HepG2 (cell line): ENCODE measurements around the gene SERPINF2. TPM values are rescaled to one million over a fixed set of nuclear protein-coding genes. Genes with fewer than 3 reads are reported as not detected.

Experiments used
- ATAC-seq: fragments of 200-7000 bp; cut with Tn5 transposase; 3 replicates; pipeline ENCODE4 v1.9.1; 2020; ENCODE audit warnings: mild to moderate bottlenecking, moderate library complexity
- BruUV-seq: library from RNA; stranded (reverse); fragments of 400-500 nt; replicated peaks from 2 replicates; lab custom pipeline; 2021; lab: Mats Ljungman, UMichigan
- CTCF ChIA-PET: fragments of 300-600 bp; formaldehyde crosslinking; extraction: SDS; loops from one replicate; lab custom pipeline; 2021; ENCODE audit warnings: low total read pairs, inconsistent platforms, low intra/inter-chr PET ratio; lab: Yijun Ruan, JAX
- POLR2A ChIA-PET: fragments of 350-600 bp; sonication (Branson Sonifier 250); formaldehyde crosslinking; loops from one replicate; lab custom pipeline; 2020; ENCODE audit warnings: antibody characterized with exemption, inconsistent platforms; lab: Yijun Ruan, JAX
- DNase-seq: peaks from one replicate; pipeline ENCODE4 v3.0.0-alpha.2; 2015; ENCODE audit warnings: low spot score
- FAIRE-seq: peaks from 3 replicates; lab custom pipeline; 2011; peaks lifted over from hg19 to GRCh38; lab: Jason Lieb, UNC
- H2AFZ ChIP-seq: one replicate; pipeline ENCODE4 v1.6.1; 2011; ENCODE audit warnings: low read length, inconsistent platforms
- H3K27ac ChIP-seq: fragments of 300-600 bp; 3 replicates; pipeline ENCODE4 v1.8.0; 2011; ENCODE audit warnings: mixed run types, mild to moderate bottlenecking, mixed read lengths, low read length, inconsistent platforms; ENCODE audit not compliant: insufficient read depth; ENCODE audit errors: extremely low read length
- H3K27me3 ChIP-seq, 2 experiments: fragments of 200-600 bp in 1 of 2; 2 replicates in 1 of 2; 3 replicates in 1 of 2; pipeline versions ENCODE4 v1.6.0 to v1.8.0; 2011; ENCODE audit warnings: low read length in 2 of 2, mild to moderate bottlenecking in 2 of 2, moderate library complexity in 2 of 2, inconsistent platforms in 1 of 2; ENCODE audit not compliant: insufficient read depth in 2 of 2, control insufficient read depth in 1 of 2
- H3K36me3 ChIP-seq, 2 experiments: fragments of 200-600 bp in 1 of 2; replicated peaks in 1 of 2; 2 replicates in 1 of 2; 3 replicates in 1 of 2; pipeline versions ENCODE4 v1.5.1 to v1.8.0; 2011; ENCODE audit warnings: low read length in 2 of 2, inconsistent platforms in 1 of 2; ENCODE audit not compliant: insufficient read depth in 2 of 2, control insufficient read depth in 1 of 2
- H3K4me1 ChIP-seq: 2 replicates; pipeline ENCODE4 v1.5.1; 2012; ENCODE audit warnings: low read length, inconsistent platforms; ENCODE audit not compliant: insufficient read depth
- H3K4me2 ChIP-seq: 2 replicates; pipeline ENCODE4 v1.6.0; 2011; ENCODE audit warnings: low read depth, low read length, inconsistent platforms
- H3K4me3 ChIP-seq, 3 experiments: fragments of 200-600 bp in 1 of 3; sonication (generic), shearing (Covaris generic) in 1 of 3; replicated peaks in 1 of 3; 2 replicates each; pipeline ENCODE4 v1.5.1; 2011 to 2016; ENCODE audit warnings: low read length in 3 of 3, inconsistent platforms in 2 of 3, low read depth in 2 of 3, mild to moderate bottlenecking in 2 of 3, control low read depth in 1 of 3, mixed read lengths in 1 of 3; ENCODE audit not compliant: insufficient read depth in 1 of 3
- H3K79me2 ChIP-seq: one replicate; pipeline ENCODE4 v1.6.1; 2011; ENCODE audit warnings: low read length, inconsistent platforms; ENCODE audit not compliant: insufficient read depth
- H3K9ac ChIP-seq: 2 replicates; pipeline ENCODE4 v1.6.0; 2011; ENCODE audit warnings: mild to moderate bottlenecking, low read depth, low read length, inconsistent platforms; ENCODE audit not compliant: insufficient read depth
- H3K9me3 ChIP-seq: 2 replicates; pipeline ENCODE4 v1.5.1; 2012; ENCODE audit warnings: mild to moderate bottlenecking, low read length
- H4K20me1 ChIP-seq: 2 replicates; pipeline ENCODE4 v1.6.0; 2011; ENCODE audit warnings: inconsistent platforms, mild to moderate bottlenecking, low read length, moderate library complexity; ENCODE audit not compliant: insufficient read depth
- GABPB1 ChIP-seq: IDR thresholded peaks from 2 replicates; pipeline ENCODE4 v1.6.1; 2016; ENCODE audit warnings: mild to moderate bottlenecking, missing genetic modification reagents, moderate library complexity, missing compliant biosample characterization
- NR2F6 ChIP-seq, 2 experiments: IDR thresholded peaks; 2 replicates each; pipeline ENCODE4 v1.6.1; 2016; ENCODE audit warnings: antibody characterized with exemption in 1 of 2, mild to moderate bottlenecking in 1 of 2
- POLR2AphosphoS2 ChIP-seq: IDR thresholded peaks from 2 replicates; pipeline ENCODE4 v1.6.1; 2011; ENCODE audit warnings: low read depth, low read length, improper control_type of control experiment
- POLR2G ChIP-seq: fragments of 200-400 bp; formaldehyde crosslinking; IDR thresholded peaks from 2 replicates; pipeline ENCODE4 v1.6.1; 2018; ENCODE audit warnings: mild to moderate bottlenecking, low read depth, low read length, moderate library complexity
- SUZ12 ChIP-seq: fragments of 150-350 bp; IDR thresholded peaks from 2 replicates; pipeline ENCODE4 v1.6.1; 2014; ENCODE audit warnings: low read depth, low read length
- TAF15 ChIP-seq: fragments of 200-400 bp; formaldehyde crosslinking; IDR thresholded peaks from one replicate; pipeline ENCODE4 v1.6.1; 2018; ENCODE audit warnings: mild to moderate bottlenecking, low read depth, low read length; ENCODE audit not compliant: poor library complexity, severe bottlenecking
- ZKSCAN5 ChIP-seq: sonication (generic); formaldehyde crosslinking; IDR thresholded peaks from 2 replicates; pipeline ENCODE4 v1.5.1; 2020; ENCODE audit warnings: mild to moderate bottlenecking, missing genetic modification reagents
- ZNF264 ChIP-seq: sonication (generic); formaldehyde crosslinking; IDR thresholded peaks from 2 replicates; pipeline ENCODE4 v1.4.0; 2020; ENCODE audit warnings: missing genetic modification reagents
- ZNF496 ChIP-seq: sonication (generic); formaldehyde crosslinking; IDR thresholded peaks from 2 replicates; pipeline ENCODE4 v1.8.1; 2023; ENCODE audit warnings: mild to moderate bottlenecking, moderate library complexity, missing genetic modification reagents; ENCODE audit not compliant: insufficient replicate concordance
- ZNF672 ChIP-seq: sonication (generic); formaldehyde crosslinking; IDR thresholded peaks from 2 replicates; pipeline ENCODE4 v1.8.1; 2022; ENCODE audit warnings: missing genetic modification reagents
- WGBS: methylation state at CpG from one replicate; pipeline ENCODE4 v1.1.6; 2017; ENCODE audit warnings: low lambda C conversion rate; 5-methylcytosine and 5-hydroxymethylcytosine counted together
- in situ Hi-C: cut with HindIII; loops from 2 replicates; pipeline ENCODE4 v1.10.0; 2017; ENCODE audit warnings: low pct_unique_long_range_greater_than_20kb; ENCODE audit not compliant: extremely low pct_ligation_motif_present
- intact Hi-C: fragments of 100-400 bp; cut with micrococcal nuclease; formaldehyde crosslinking; loops from one replicate; pipeline ENCODE4 v1.10.0; 2022; ENCODE audit not compliant: unreplicated experiment
- polyA plus RNA-seq, 8 experiments: library from polyadenylated mRNA; depleted of rRNA in 3 of 8; stranded (reverse) in 7 of 8; unstranded in 1 of 8; fragments of >200 nt; fragmentation: Illumina TruSeq in 4 of 8; extraction: Trizol in 4 of 8; gene quantifications; 2 replicates each; pipeline versions ENCODE4 v1.2.1 to v1.2.3, GENCODE V29; 2011 to 2016; ENCODE audit warnings: low read depth in 4 of 8, missing spikeins in 1 of 8, mixed read lengths in 1 of 8; ENCODE audit not compliant: insufficient read depth in 1 of 8
- total RNA-seq, 5 experiments: library from RNA; depleted of rRNA; stranded (reverse); fragments of >200 nt; fragmentation: Illumina TruSeq; extraction: Trizol; gene quantifications; 2 replicates each; pipeline ENCODE4 v1.2.3, GENCODE V29; 2016; ENCODE audit warnings: low read depth in 1 of 5

The SERPINF2 gene
- total and polyA plus RNA-seq, 2 of the 13 experiments (the other 11 are each of a cell fraction or from before 2014, with no cell fraction given) = 309 to 548 TPM

DNA sequence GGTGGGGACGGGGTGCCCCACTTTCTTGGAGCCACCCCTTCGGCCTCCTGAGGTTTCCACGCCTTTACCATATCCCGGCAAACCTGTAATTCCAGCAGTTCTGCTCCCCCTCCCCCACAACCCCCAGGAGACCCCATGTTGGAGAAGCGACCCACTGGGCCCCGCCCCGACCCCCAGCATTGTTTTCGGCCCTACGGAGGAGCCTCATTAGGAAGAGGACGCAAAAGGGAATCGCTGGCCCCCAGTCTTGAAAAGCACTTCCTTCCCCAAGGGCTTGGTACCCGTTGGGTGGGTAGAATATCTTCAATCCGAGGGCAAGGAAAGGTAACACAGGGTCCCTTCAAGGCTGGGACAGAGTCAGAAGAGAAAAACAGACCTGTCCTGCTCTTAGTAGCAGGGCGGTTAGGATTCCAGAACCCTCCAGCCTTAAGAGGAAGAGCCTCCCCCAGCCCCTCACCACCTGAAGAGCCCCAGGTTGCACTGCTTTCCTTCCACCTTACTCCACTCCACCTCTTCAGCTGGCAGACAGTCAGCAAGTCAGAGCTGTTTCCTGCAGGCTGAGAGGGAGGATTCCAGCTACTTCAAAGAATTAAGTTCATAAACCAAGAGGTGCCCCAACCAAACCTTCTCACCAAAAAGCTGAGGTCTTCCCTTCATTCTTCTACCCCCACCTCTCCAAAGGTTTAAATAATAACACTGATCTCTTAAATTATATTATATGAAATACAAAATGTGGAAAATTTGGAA is 31.7 kb upstream of the SERPINF2 start:
- H3K79me2 ChIP-seq = peaks cover 9% of the 10 kb centered on the region
- BruUV-seq = no TSS peak
- no peak overlapping the region for H3K27ac ChIP-seq
- no peak for ATAC-seq
- DNase-seq = no peak
- H3K4me1 ChIP-seq = peaks cover 31% of the 10 kb centered on the region
- FAIRE-seq = no peak
- H3K4me2 ChIP-seq = peak overlapping the region; percentile 76
- TF ChIP-seq GABPB1 (CRISPR knock-in tag) = no peak
- TF ChIP-seq POLR2AphosphoS2 = peak; percentile 56
- no peak for TF ChIP-seq ZKSCAN5
- 0 out of 2 replicates have a peak, but pooled peaks have one; percentile 3 for TF ChIP-seq NR2F6 (IDR thresholded peaks at IDR 0.05)
- TF ChIP-seq NR2F6 (CRISPR knock-in tag; IDR thresholded peaks at IDR 0.05) = no peak
- TF ChIP-seq ZNF672 (CRISPR knock-in tag) = no peak
- no peak for TF ChIP-seq ZNF264 (CRISPR knock-in tag)
- TF ChIP-seq POLR2G = peak; percentile 57
- TF ChIP-seq TAF15 = no peak
- no peak for TF ChIP-seq ZNF496 (CRISPR knock-in tag)
- no peak for TF ChIP-seq SUZ12
- TF ChIP-seq, all 625 proteins: peak for 3
- 64% methylated on average over 14 of the region's 14 CpGs for WGBS
- in situ Hi-C loops (loop anchor here (25.0 kb wide), 1 partner anchor 326 kb away; the partner anchor contains the start of genes DPH1, OVCA2 and RTN4RL1), intact Hi-C loops (loop anchor here (10.0 kb wide), 1 partner anchor 154 kb away; no protein-coding TSS in a partner anchor)
- no peak overlapping the region for H2AFZ ChIP-seq
- POLR2A ChIA-PET = interaction anchor here (0.9 to 1.2 kb wide), 3 partner anchors 12 to 61 kb away, joined by 4 read pairs; partner anchors contain the start of genes RILP and SERPINF1
- H3K4me3 ChIP-seq = peak overlapping the region; percentile 77 to 88 (median 85)
- no peaks in the 10 kb centered on the region; a peak in 1 of 5 replicates for H3K27me3 ChIP-seq
- peaks cover 10% of the 10 kb centered on the region for H4K20me1 ChIP-seq
- peaks cover 6 to 19% of the 10 kb centered on the region in 2 experiments for H3K36me3 ChIP-seq
- H3K9ac ChIP-seq = peak overlapping the region; percentile 76
- CTCF ChIA-PET = interaction anchor here (1.0 kb wide), 1 partner anchor 41 kb away, joined by 3 read pairs; no protein-coding TSS in a partner anchor
- H3K9me3 ChIP-seq = no peaks in the 10 kb centered on the region
